GM19025 (cell line): Measurements from ENCODE around the gene LONP2.
A peak's percentile ranks its signal among the peaks of the same experiment; 100 is the strongest.

Experiments used
- ATAC-seq: cut with Tn5 transposase; IDR thresholded peaks from one replicate; pipeline ENCODE4 v1.9.1; 2021; ENCODE audit warnings: mild to moderate bottlenecking, low read depth, moderate library complexity; ENCODE audit not compliant: unreplicated experiment

Gene LONP2

DNA sequence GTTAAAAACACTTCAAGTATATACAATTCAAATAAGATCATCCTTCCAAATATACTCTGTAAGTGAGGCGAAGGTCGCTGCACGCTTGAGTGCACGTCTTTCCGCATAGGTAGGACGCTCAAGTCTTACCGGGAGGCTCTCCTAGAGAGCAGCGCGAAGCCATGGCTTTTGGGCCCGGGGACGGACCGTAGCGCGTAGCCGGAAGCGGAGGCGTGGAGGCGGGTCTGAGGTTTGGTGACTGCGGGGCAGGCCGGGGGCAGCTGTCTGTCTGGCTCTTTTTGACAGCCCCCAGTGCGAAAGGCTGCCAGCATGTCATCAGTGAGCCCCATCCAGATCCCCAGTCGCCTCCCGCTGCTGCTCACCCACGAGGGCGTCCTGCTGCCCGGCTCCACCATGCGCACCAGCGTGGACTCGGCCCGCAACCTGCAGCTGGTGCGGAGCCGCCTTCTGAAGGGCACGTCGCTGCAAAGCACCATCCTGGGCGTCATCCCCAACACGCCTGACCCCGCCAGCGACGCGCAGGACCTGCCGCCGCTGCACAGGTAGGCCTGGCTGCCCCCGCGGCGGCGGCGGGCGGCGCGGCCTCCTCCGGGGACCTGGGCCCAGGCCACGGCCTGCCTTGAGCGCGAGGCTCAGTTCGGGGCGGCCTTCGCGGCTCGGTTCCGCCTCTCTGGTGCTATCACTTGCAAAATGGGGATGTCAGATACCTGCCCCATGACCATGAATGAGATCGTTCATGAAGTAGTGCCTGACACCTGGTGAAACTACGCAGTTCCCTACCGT, at the start of gene LONP2:
LONP2 (plus strand) TSS at position 221 of the 783 bp plus-strand sequence; CDS start at position 310, 89 bp downstream.
- ATAC-seq = peak; percentile 94

GRCh38 chr16:48194828-48195556, 49.1 kb upstream of the LONP2 start:
- no peak for ATAC-seq

DNA sequence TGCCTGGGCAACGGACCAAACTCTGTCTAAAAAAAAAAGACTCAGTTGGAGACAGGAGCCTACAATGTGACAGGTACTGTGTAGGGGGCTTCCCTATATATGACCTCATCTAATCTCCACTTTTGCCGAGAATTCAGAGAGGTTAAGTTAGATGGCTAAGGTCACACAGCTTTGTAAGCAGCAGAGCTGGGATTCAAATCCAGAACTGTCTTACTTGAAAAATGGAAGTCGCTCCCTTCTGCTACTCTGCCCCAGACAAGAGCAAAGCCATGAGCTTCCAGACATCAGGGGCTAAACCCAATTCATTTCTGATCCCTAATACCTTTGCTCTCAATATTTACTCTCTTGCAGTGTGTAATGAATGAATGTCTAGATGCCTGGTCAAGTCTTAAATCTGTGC, 46.8 kb upstream of the LONP2 start:
- ATAC-seq = no peak

- no peak for ATAC-seq
Observed at GRCh38 chr16:48201515-48202201, 42.4 kb upstream of the LONP2 start.

- ATAC-seq = no peak
Observed at GRCh38 chr16:48203974-48204824, 39.9 kb upstream of the LONP2 start.

DNA sequence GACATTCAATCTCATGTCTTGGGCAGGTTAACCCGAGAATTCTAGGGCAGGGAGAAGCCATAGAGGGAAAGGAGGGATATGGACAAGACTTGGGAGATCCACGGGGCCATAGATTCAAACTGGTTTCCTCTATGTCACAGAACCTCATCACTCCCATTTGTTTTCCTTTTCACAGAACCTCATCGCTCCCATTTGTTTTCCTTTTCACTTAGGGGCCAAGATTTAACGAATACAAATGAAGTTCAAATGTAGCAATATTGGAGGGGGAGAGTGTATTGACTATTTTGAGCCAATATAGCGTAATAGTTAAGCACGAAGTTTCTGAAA, 39.3 kb upstream of the LONP2 start:
- no peak for ATAC-seq

DNA sequence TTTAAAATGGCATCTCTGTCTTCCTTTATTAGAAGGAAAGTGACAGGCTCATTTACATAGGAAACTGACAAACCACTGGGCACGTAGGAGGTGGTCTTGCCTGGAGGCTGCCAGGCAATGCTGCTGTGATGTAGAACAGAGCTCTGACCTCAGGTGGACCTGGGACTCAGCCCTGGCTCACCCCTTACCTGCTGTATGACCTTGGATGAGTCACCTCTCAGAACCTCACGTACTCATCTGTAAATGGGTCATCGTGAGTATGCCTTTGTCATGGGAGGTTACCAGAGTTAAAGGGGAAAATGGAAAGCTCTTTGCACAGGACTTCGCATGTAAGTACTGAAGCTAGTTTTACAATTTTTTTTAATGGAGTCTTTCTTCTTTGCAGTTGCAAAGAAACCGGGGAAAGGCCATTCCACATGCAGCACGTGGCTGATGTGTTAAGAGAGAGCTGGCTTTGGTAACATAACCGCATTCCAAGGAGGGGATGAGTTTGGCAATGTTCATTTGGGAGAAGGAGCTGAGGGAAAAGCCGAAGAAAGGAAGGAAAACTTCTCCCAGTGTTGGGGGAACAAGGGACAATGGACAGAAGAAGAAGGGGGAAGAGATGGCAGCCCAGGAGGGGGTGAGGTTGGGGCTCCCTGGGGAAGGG, 37.4 kb upstream of the LONP2 start:
- no peak for ATAC-seq

DNA sequence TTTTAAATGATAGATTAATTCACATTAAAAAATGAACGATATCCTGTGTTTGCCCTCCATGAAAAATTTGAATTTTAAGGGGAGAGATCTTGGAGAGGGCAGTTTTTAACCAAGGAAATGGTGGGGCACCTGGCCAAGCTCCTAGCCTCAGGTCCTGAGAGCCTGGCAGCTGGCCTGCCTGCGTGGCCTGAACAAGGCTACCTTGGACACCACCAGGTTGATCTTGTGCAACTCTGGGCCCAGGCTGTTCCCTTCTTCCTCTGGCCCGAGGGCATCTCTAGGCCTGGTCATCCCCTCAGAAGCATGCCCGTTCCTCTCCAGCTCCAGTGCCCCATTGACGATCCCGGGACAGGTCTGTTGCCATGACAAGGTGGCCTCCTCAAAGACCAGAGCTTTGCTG, 33.4 kb upstream of the LONP2 start:
- no peak for ATAC-seq

DNA sequence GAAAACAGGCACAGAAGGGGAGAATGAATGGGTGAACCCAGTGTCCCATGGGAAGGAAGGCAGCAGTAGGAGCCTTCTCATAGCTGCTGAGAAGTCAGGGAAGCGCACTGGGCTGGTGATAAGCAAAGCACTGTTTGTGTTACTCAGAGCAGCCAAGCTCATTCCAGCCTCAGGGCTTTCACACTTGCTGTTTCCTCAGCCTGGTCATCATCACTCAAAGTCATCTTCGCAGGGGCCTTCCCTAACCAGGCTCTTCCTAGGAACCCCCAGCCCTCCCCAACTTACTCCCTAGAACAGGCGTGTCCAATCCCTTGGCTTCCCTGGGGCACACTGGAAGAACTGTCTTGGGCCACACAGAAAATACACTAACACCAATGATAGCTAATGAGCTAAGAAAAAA, 32.1 kb upstream of the LONP2 start:
- ATAC-seq = no peak

DNA sequence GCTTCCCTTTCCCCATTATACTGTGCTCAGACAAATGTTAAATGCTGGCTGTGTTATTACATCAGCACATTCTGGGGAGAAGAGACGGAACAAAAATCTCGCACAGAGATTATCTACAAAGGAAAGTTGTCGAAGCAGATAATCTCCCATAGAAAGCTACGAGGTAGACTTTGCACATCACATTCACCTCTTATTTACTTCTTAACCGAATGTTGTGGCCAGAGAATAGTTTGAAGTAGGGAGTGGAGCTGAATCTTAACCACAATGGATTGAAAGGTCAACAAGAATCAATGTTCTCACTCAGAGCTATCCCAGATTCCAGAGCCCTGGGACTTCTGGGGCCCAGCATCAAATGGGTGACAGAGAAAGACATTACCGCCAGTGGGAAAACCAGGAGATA, 28.4 kb upstream of the LONP2 start:
- no peak for ATAC-seq

DNA sequence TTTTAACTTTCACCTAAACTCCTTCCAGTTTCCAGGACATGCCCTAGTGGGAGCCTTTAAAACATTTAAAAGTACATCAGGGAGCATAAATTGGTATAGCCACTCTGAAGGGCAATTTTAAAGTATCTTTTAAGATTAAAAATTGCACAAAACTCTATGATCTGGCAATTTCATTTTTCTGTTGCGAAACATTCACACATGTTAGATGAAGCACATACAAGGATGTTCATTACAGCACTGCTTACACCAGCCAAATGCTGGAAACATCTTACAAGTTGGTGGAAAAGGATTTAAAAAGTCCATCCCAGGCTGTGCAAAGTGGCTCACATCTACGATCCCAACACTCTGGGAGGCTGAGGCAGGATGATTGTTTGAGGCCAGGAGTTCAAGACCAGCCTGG, 26.4 kb upstream of the LONP2 start:
- ATAC-seq = no peak

- no peak for ATAC-seq
Observed at GRCh38 chr16:48218473-48218872, 25.6 kb upstream of the LONP2 start.

DNA sequence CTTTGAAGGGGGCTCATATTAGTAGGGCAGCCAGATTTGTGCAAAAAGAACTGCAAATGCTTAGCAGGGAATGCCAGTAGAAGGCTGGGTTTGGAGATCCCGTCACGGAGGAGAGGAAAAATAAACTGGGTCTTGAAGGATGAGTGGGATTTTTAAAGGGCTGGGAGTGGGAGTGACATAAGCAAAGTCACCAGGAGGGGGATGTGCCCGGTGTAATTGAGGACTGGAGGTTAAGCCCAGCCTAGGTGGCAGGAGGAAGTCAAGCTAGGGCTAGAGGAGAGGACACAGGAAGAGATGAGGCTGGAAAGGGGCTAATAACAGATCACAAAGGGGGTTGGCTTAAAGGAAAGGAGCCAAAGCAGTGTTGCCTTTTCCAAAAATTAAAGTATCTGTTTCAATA, 23.2 kb upstream of the LONP2 start:
- no peak for ATAC-seq

- ATAC-seq = no peak
Observed at GRCh38 chr16:48223490-48223889, 20.6 kb upstream of the LONP2 start.

GRCh38 chr16:48225456-48225855, 18.6 kb upstream of the LONP2 start:
- no peak for ATAC-seq

- ATAC-seq = no peak
Observed at GRCh38 chr16:48231727-48232492, 12.2 kb upstream of the LONP2 start.

DNA sequence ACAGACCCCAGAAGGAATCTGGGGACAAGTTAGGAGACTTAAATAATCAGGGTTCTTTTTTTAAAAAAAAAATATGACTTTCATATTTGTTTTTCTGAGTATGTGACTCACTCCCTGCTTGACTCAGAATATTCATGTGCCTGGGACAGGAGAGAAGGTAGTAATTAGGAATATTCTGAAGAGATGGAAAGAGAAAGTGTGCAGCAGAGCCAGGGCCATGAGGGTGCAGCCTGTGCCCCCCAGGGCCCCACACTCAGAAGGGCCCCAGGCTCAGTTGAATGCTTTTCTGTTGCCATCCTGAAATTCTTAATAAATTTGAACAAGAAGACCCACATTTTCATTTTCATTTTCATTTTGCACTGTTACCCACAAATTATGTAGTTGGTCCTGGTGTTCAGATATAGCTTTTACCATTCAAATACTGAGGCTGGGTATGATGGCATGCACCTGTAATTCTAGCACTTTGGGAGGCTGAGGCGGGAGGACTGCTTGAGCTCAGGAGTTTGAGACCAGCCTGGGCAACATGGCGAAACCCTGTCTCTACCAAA, 11.5 kb upstream of the LONP2 start:
- no peak for ATAC-seq

- no peak for ATAC-seq
Observed at GRCh38 chr16:48234630-48235029, 9.5 kb upstream of the LONP2 start.

- ATAC-seq = no peak
Observed at GRCh38 chr16:48235058-48235555, 9.0 kb upstream of the LONP2 start.
